K562 (cell line): ENCODE data around the gene DPH6. TPM values are rescaled to one million over a fixed set of nuclear protein-coding genes. Genes with fewer than 3 reads are reported as not detected.

Source experiments
- ATAC-seq: fragments of 200-7000 bp; cut with Tn5 transposase; 3 replicates; pipeline ENCODE4 v1.9.1; 2020; ENCODE audit warnings: moderate library complexity
- BruUV-seq: library from RNA; stranded (reverse); fragments of 400-500 nt; replicated peaks from 2 replicates; lab custom pipeline; 2021; lab: Mats Ljungman, UMichigan
- CTCF ChIA-PET: fragments of 300-600 bp; formaldehyde crosslinking; extraction: SDS; loops from one replicate; lab custom pipeline; 2021; ENCODE audit warnings: low intra/inter-chr PET ratio; lab: Yijun Ruan, JAX
- POLR2A ChIA-PET: fragments of 300-600, 350-650 bp; sonication (Branson Sonifier 250); formaldehyde crosslinking; extraction: SDS; loops from one replicate; lab custom pipeline; 2021; ENCODE audit warnings: antibody characterized with exemption, inconsistent platforms; lab: Yijun Ruan, JAX
- DNase-seq, 4 experiments: peaks; one replicate each; pipeline versions ENCODE4 v3.0.0 to v3.0.0-alpha.2; 2011 to 2018; ENCODE audit warnings: low spot score in 3 of 4, mixed read lengths in 3 of 4; ENCODE audit errors: extremely low read depth in 1 of 4
- FAIRE-seq: peaks from 2 replicates; lab custom pipeline; 2011; peaks lifted over from hg19 to GRCh38; lab: Jason Lieb, UNC
- H2AFZ ChIP-seq: 2 replicates; pipeline ENCODE4 v1.6.0; 2011; ENCODE audit warnings: low read depth, low read length, control low read depth, inconsistent platforms
- H3K27ac ChIP-seq: fragments of 200-600 bp; 3 replicates; pipeline ENCODE4 v1.8.0; 2011; ENCODE audit warnings: low read depth, mild to moderate bottlenecking, control low read depth, inconsistent platforms, low read length, moderate library complexity, mixed read lengths; ENCODE audit errors: extremely low read depth
- H3K27me3 ChIP-seq, 2 experiments: fragments of 300-600 bp in 1 of 2; 2 replicates in 1 of 2; 3 replicates in 1 of 2; pipeline versions ENCODE4 v1.6.0 to v1.8.0; 2011; ENCODE audit warnings: inconsistent platforms in 2 of 2, low read length in 2 of 2, mild to moderate bottlenecking in 1 of 2, mixed read lengths in 1 of 2, moderate library complexity in 1 of 2; ENCODE audit not compliant: control insufficient read depth in 2 of 2, insufficient read depth in 2 of 2
- H3K36me3 ChIP-seq: fragments of 300-600 bp; 3 replicates; pipeline ENCODE4 v1.8.0; 2011; ENCODE audit warnings: mild to moderate bottlenecking, low read length, inconsistent platforms; ENCODE audit not compliant: control insufficient read depth, insufficient read depth
- H3K4me1 ChIP-seq, 2 experiments: fragments of 200-600 bp in 1 of 2; replicated peaks in 1 of 2; 2 replicates in 1 of 2; 3 replicates in 1 of 2; pipeline versions ENCODE4 v1.5.1 to v1.8.0; 2011; ENCODE audit warnings: inconsistent platforms in 2 of 2, low read length in 2 of 2, mild to moderate bottlenecking in 1 of 2, mixed read lengths in 1 of 2, moderate library complexity in 1 of 2; ENCODE audit not compliant: control insufficient read depth in 2 of 2, insufficient read depth in 2 of 2
- H3K4me2 ChIP-seq: 2 replicates; pipeline ENCODE4 v1.6.1; 2011; ENCODE audit warnings: low read length, control low read depth, inconsistent platforms, mixed read lengths; ENCODE audit not compliant: insufficient read depth
- H3K4me3 ChIP-seq: fragments of 200-600 bp; sonication (generic), shearing (Covaris generic); 2 replicates; pipeline ENCODE4 v1.5.1; 2016; ENCODE audit warnings: control low read depth, inconsistent platforms
- H3K79me2 ChIP-seq: fragments of 200-600 bp; 3 replicates; pipeline ENCODE4 v1.8.0; 2011; ENCODE audit warnings: low read length, inconsistent platforms; ENCODE audit not compliant: control insufficient read depth, insufficient read depth
- H3K9ac ChIP-seq, 2 experiments: 2 replicates each; pipeline versions ENCODE4 v1.6.0 to v1.6.1; 2011; ENCODE audit warnings: low read depth in 2 of 2, low read length in 2 of 2, control low read depth in 1 of 2, inconsistent platforms in 1 of 2, mild to moderate bottlenecking in 1 of 2, mixed read lengths in 1 of 2; ENCODE audit not compliant: insufficient read depth in 1 of 2
- H3K9me1 ChIP-seq: one replicate; pipeline ENCODE4 v1.6.0; 2011; ENCODE audit warnings: inconsistent platforms, mild to moderate bottlenecking, low read length, moderate library complexity; ENCODE audit not compliant: control insufficient read depth, insufficient read depth
- H3K9me3 ChIP-seq: replicated peaks from 2 replicates; pipeline ENCODE4 v1.5.1; 2011; ENCODE audit warnings: low read depth, low read length, inconsistent platforms; ENCODE audit not compliant: control insufficient read depth, insufficient read depth
- H4K20me1 ChIP-seq: replicated peaks from 2 replicates; pipeline ENCODE4 v1.6.1; 2011; ENCODE audit warnings: low read length, inconsistent platforms, mixed read lengths; ENCODE audit not compliant: control insufficient read depth, insufficient read depth
- CSDE1 ChIP-seq, 2 experiments: fragments of 450-650 bp; IDR thresholded peaks; 2 replicates each; pipeline ENCODE4 v1.6.1; 2016; ENCODE audit warnings: mild to moderate bottlenecking in 1 of 2
- DNMT1 ChIP-seq: fragments of 450-650 bp; IDR thresholded peaks from 2 replicates; pipeline ENCODE4 v1.6.1; 2016; ENCODE audit warnings: antibody characterized with exemption, mild to moderate bottlenecking
- HOMEZ ChIP-seq: fragments of 250-450 bp; sonication (Bioruptor Pico); IDR thresholded peaks from 2 replicates; pipeline ENCODE4 v1.4.0; 2020; ENCODE audit warnings: mild to moderate bottlenecking, moderate library complexity
- ID3 ChIP-seq, 2 experiments: fragments of 250-450 bp in 1 of 2; fragments of 450-650 bp in 1 of 2; sonication (Bioruptor Pico) in 1 of 2; IDR thresholded peaks; 2 replicates each; pipeline versions ENCODE4 v1.6.1 to v1.8.0; 2016 to 2021; ENCODE audit warnings: mild to moderate bottlenecking in 2 of 2, moderate library complexity in 2 of 2, missing compliant biosample characterization in 1 of 2, missing genetic modification characterization in 1 of 2
- KLF6 ChIP-seq: fragments of 250-450 bp; sonication (Bioruptor Pico); IDR thresholded peaks from 2 replicates; pipeline ENCODE4 v1.4.0; 2020; ENCODE audit warnings: mild to moderate bottlenecking, moderate library complexity, borderline replicate concordance
- NFXL1 ChIP-seq: fragments of 450-650 bp; formaldehyde crosslinking; IDR thresholded peaks from 2 replicates; pipeline ENCODE4 v1.4.0; 2021; ENCODE audit warnings: mild to moderate bottlenecking
- RBM14 ChIP-seq: fragments of 200-400 bp; formaldehyde crosslinking; IDR thresholded peaks from 2 replicates; pipeline ENCODE4 v1.6.1; 2018; ENCODE audit warnings: low read depth, mild to moderate bottlenecking, low read length, moderate library complexity, borderline replicate concordance; ENCODE audit not compliant: insufficient read depth
- RFX7 ChIP-seq: fragments of 250-450 bp; sonication (Bioruptor Pico); IDR thresholded peaks from 2 replicates; pipeline ENCODE4 v1.5.1; 2021; ENCODE audit warnings: mild to moderate bottlenecking
- SMAD4 ChIP-seq: fragments of 250-450 bp; sonication (Bioruptor Pico); conservative IDR thresholded peaks from 2 replicates; pipeline ENCODE4 v1.8.0; 2021; ENCODE audit warnings: inconsistent platforms, mild to moderate bottlenecking, moderate library complexity
- SMARCB1 ChIP-seq: IDR thresholded peaks from 2 replicates; pipeline ENCODE4 v1.6.1; 2011; ENCODE audit warnings: improper control_type of control experiment, low read depth; ENCODE audit not compliant: insufficient read length
- SREBF1 ChIP-seq: fragments of 150-350 bp; IDR thresholded peaks from 2 replicates; pipeline ENCODE4 v1.6.1; 2014; ENCODE audit warnings: antibody characterized with exemption, low read depth, low read length, borderline replicate concordance
- SUPT5H ChIP-seq: fragments of 450-650 bp; IDR thresholded peaks from 2 replicates; pipeline ENCODE4 v1.6.1; 2016
- ZBTB1 ChIP-seq: sonication (generic); formaldehyde crosslinking; IDR thresholded peaks from 2 replicates; pipeline ENCODE4 v1.8.1; 2023; ENCODE audit warnings: missing genetic modification reagents, low read depth, mild to moderate bottlenecking, borderline replicate concordance
- ZFPM2 ChIP-seq: fragments of 250-450 bp; sonication (Bioruptor Pico); IDR thresholded peaks from 2 replicates; pipeline ENCODE4 v1.5.1; 2022; ENCODE audit warnings: mild to moderate bottlenecking
- ZNF212 ChIP-seq: fragments of 450-650 bp; formaldehyde crosslinking; IDR thresholded peaks from 2 replicates; pipeline ENCODE4 v1.4.0; 2020; ENCODE audit warnings: mild to moderate bottlenecking
- ZNF551 ChIP-seq: fragments of 250-450 bp; sonication (Bioruptor Pico); IDR thresholded peaks from 2 replicates; pipeline ENCODE4 v1.5.0; 2021; ENCODE audit warnings: mild to moderate bottlenecking, moderate library complexity
- ZSCAN32 ChIP-seq: fragments of 450-650 bp; formaldehyde crosslinking; IDR thresholded peaks from 2 replicates; pipeline ENCODE4 v1.4.0; 2020; ENCODE audit warnings: mild to moderate bottlenecking, moderate library complexity
- in situ Hi-C: fragments of 300-500 bp; cut with MboI; formaldehyde crosslinking; loops from 4 replicates; pipeline ENCODE4 v1.15.0; 2018; ENCODE audit warnings: inconsistent platforms, mixed read lengths
- intact Hi-C: fragments of 100-400 bp; cut with micrococcal nuclease; formaldehyde crosslinking; loops from 2 replicates; pipeline ENCODE4 v1.14.2; 2022
- polyA plus RNA-seq, 8 experiments: library from polyadenylated mRNA; depleted of rRNA in 4 of 8; stranded (reverse) in 5 of 8; unstranded in 3 of 8; fragments of >200 nt; fragmentation: Nextera tagmentation in 2 of 8; fragmentation: Illumina TruSeq in 1 of 8; extraction: Ambion mirVana in 2 of 8; extraction: Trizol in 1 of 8; gene quantifications; 2 replicates each; pipeline versions ENCODE4 v1.2.1 to v1.2.3, GENCODE V29; 2011 to 2014; ENCODE audit warnings: inconsistent platforms in 1 of 8, missing spikeins in 1 of 8
- total RNA-seq, 7 experiments: library from RNA; depleted of rRNA in 6 of 7; stranded (reverse); fragments of >200 nt in 6 of 7; fragmentation: Illumina TruSeq in 2 of 7; extraction: Trizol in 2 of 7; gene quantifications; 2 replicates each; pipeline versions ENCODE4 v1.2.1 to v1.2.3, GENCODE V29; 2011 to 2021; ENCODE audit warnings: low replicate concordance in 1 of 7

The DPH6 gene
- total and polyA plus RNA-seq, 9 of the 15 experiments (the other 6 are each of a cell fraction or from before 2014, with no cell fraction given) = 10.1 to 69.1 (median 18.8) TPM

DNA sequence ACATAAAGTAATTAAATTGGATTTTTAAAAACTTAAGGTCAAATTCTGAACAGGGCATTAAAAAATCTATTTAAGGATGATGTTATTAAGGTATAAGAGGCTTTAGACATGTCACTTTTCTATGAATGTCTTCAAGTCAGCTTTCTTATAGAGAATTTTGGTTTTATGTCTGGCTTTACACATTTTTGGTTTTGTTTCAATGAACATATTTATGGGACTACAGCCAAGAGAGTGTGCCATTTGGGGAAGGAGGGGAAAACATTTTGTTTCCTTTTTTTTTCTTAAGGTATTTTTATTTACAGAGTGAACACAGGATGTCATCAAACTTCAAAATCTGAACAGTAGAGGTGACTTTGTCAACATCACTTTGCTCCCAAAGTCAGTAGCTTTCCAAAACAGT, 222.8 kb downstream of the DPH6 start:
- Histone ChIP-seq H3K36me3 (no peaks in the 10 kb centered on the region), H3K9me1 (no peaks in the 10 kb centered on the region), H3K27ac (no peak overlapping the region), H3K4me1 (no peaks in the 10 kb centered on the region), H4K20me1 (no peaks in the 10 kb centered on the region), H3K9ac (no peak overlapping the region), H3K79me2 (no peaks in the 10 kb centered on the region), H3K27me3 (no peaks in the 10 kb centered on the region), H2AFZ (no peak overlapping the region), H3K4me2 (no peak overlapping the region), H3K4me3 (no peak overlapping the region), H3K9me3 (no peaks in the 10 kb centered on the region)
- TF ChIP-seq RBM14 (no peak), ZNF551 (CRISPR knock-in tag) (no peak), ZFPM2 (CRISPR knock-in tag) (no peak), NFXL1 (CRISPR knock-in tag) (no peak), HOMEZ (no peak), ID3 (CRISPR knock-in tag; IDR thresholded peaks at IDR 0.05) (no peak), ID3 (tag; IDR thresholded peaks at IDR 0.05) (no peak), ZBTB1 (CRISPR knock-in tag) (no peak), SUPT5H (no peak), ZNF212 (CRISPR knock-in tag) (no peak), KLF6 (CRISPR knock-in tag) (no peak), DNMT1 (no peak), SMAD4 (CRISPR knock-in tag) (no peak), CSDE1 (IDR thresholded peaks at IDR 0.05) (no peak), SMARCB1 (no peak), ZSCAN32 (no peak), RFX7 (CRISPR knock-in tag) (no peak), SREBF1 (no peak)
- POLR2A ChIA-PET = no interaction called here
- intact Hi-C loops = no loop called here
- DNase-seq = no peak
- in situ Hi-C loops = no loop called here
- CTCF ChIA-PET = no interaction called here
- ATAC-seq = no peak
- BruUV-seq = no TSS peak
- no peak for FAIRE-seq
